ENCODE data around the gene ADAMTS20.

The ADAMTS20 gene

GRCh38 chr12:43402436-43402835 lies 149.6 kb downstream of the ADAMTS20 start:
- DNase-seq, result no peak
- H3K27me3 Mint-ChIP-seq (ENCODE audit: low read depth, poor library complexity), result no peaks in the 10 kb centered on the region
- H3K4me3 Mint-ChIP-seq, result no peak overlapping the region
- peaks cover 60% of the 10 kb centered on the region for H3K4me1 Mint-ChIP-seq
- peak overlapping the region; percentile 74 for H3K27ac Mint-ChIP-seq
- no peaks in the 10 kb centered on the region for H3K9me3 Mint-ChIP-seq
- TF ChIP-seq CTCF (IDR thresholded peaks at IDR 0.05), result no peak
- H3K36me3 Mint-ChIP-seq (ENCODE audit: low read depth), result no peaks in the 10 kb centered on the region

GRCh38 chr12:43401096-43401495 lies 150.9 kb downstream of the ADAMTS20 start:
- DNase-seq, result no peak
- peaks cover 64% of the 10 kb centered on the region for H3K4me1 Mint-ChIP-seq
- H3K36me3 Mint-ChIP-seq (ENCODE audit: low read depth), result no peaks in the 10 kb centered on the region
- no peaks in the 10 kb centered on the region for H3K27me3 Mint-ChIP-seq (ENCODE audit: low read depth, poor library complexity)
- no peak overlapping the region for H3K4me3 Mint-ChIP-seq
- H3K9me3 Mint-ChIP-seq, result no peaks in the 10 kb centered on the region
- H3K27ac Mint-ChIP-seq, result no peak overlapping the region
- no peak for TF ChIP-seq CTCF (IDR thresholded peaks at IDR 0.05)

DNA sequence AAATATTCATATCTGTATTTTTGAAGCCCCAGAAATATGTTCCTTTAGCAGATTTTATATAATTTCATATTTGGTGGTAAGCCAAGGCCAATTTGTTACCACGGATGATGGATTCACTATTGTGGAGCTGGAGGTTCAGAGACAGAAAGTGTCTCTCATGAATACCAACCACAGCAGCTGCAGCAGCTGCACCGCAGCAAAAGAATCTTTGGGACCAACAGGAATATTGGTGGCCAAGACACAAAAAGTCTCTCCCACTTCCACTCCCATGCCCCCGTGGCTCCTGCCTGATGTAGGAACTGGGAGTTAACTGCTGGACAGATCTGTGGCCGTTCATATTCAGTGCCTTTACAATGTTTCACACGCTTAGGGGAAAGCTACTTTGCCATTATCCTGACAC lies 155.3 kb downstream of the ADAMTS20 start:
- Mint-ChIP-seq H3K36me3 (ENCODE audit: low read depth) (no peaks in the 10 kb centered on the region), H3K9me3 (no peaks in the 10 kb centered on the region)

DNA sequence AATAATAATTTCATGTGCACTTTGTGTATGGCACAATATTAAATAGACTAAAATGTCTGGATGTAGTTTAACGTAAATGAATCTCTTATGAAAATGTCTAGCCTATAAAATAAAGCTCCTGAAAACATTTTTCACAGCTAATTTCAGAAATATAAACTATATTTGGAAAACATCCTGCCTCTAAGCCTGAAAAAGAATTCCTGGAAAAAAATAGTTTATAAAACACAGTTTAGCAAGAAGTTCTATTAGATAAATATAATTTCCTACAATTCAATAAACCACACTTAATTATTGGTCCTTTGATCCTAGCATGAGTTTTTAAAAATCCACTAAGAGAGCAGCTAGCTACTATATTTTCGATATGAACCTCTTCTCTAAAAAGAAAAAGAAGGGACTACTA lies 159.9 kb downstream of the ADAMTS20 start:
- peaks cover 12% of the 10 kb centered on the region for H3K9me3 Mint-ChIP-seq
- DNase-seq, result no peak
- H3K4me1 Mint-ChIP-seq, result peaks cover 10% of the 10 kb centered on the region
- no peak overlapping the region for H3K27ac Mint-ChIP-seq
- H3K4me3 Mint-ChIP-seq, result no peak overlapping the region
- H3K27me3 Mint-ChIP-seq (ENCODE audit: low read depth, poor library complexity), result no peaks in the 10 kb centered on the region
- peaks cover 17% of the 10 kb centered on the region for H3K36me3 Mint-ChIP-seq (ENCODE audit: low read depth)
- TF ChIP-seq CTCF (IDR thresholded peaks at IDR 0.05), result no peak

More for the DNA sequence above, 155.3 kb downstream of the ADAMTS20 start:
- H3K27me3 Mint-ChIP-seq (ENCODE audit: low read depth, poor library complexity), result no peaks in the 10 kb centered on the region
- peak overlapping the region; percentile 44 for H3K27ac Mint-ChIP-seq
- DNase-seq, result no peak
- TF ChIP-seq CTCF (IDR thresholded peaks at IDR 0.05), result no peak
- peaks cover 36% of the 10 kb centered on the region for H3K4me1 Mint-ChIP-seq
- no peak overlapping the region for H3K4me3 Mint-ChIP-seq

DNA sequence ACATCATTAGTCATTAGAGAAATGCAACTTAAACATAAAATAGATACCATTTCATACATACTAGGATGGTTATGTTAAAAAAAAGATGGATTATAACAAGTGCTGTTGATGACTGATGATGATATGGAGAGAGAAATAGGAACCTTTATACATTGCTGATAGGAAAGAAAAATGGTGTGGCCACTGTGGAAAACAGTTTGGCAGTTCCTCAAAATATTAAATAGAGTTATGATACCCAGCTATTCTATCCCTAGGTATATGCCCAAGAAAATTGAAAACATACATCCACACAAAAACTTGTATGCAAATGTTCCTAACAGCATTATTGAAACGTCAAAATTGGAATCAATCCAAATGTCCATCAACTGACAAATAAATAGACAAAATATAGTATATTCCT lies 170.1 kb downstream of the ADAMTS20 start:
- TF ChIP-seq CTCF (IDR thresholded peaks at IDR 0.05), result no peak
- no peaks in the 10 kb centered on the region for H3K27me3 Mint-ChIP-seq (ENCODE audit: low read depth, poor library complexity)
- H3K27ac Mint-ChIP-seq, result no peak overlapping the region
- H3K36me3 Mint-ChIP-seq (ENCODE audit: low read depth), result peaks cover 57% of the 10 kb centered on the region
- no peak overlapping the region for H3K4me3 Mint-ChIP-seq
- H3K4me1 Mint-ChIP-seq, result no peaks in the 10 kb centered on the region
- no peak for DNase-seq
- peaks cover 68% of the 10 kb centered on the region for H3K9me3 Mint-ChIP-seq

DNA sequence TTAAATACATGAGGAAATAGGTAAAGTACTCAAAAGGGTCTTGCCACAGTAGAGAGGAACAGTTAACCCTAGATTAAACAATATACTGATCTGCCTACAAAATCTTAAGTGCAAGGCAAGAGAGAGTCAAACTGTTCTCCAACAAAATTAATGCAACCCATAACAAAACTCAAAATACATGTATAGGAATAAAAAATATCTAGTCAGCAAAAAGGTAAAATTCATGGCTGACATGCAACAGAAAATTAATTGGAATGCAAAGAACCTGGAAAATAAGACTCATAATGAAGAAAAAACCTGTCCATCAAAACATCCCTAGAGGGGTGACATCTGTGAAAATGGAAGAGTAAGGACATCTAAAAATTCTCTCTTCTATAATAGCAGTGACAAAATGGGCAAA lies 173.6 kb downstream of the ADAMTS20 start:
- Mint-ChIP-seq H3K27ac (no peak overlapping the region), H3K9me3 (peaks cover 40% of the 10 kb centered on the region), H3K36me3 (ENCODE audit: low read depth) (peaks cover 40% of the 10 kb centered on the region), H3K4me3 (no peak overlapping the region), H3K4me1 (no peaks in the 10 kb centered on the region), H3K27me3 (ENCODE audit: low read depth, poor library complexity) (no peaks in the 10 kb centered on the region)
- TF ChIP-seq CTCF (IDR thresholded peaks at IDR 0.05), result no peak
- DNase-seq, result no peak
